ENCODE results near the gene DHX40. TPM values are rescaled to one million over a fixed set of nuclear protein-coding genes. Genes with fewer than 3 reads are reported as not detected.
"Not testable (repeated sequence)": the region's sequence is repeated elsewhere in the genome, so short reads cannot be mapped to it uniquely, and the experiment has no call there.

The DHX40 gene, protein sequence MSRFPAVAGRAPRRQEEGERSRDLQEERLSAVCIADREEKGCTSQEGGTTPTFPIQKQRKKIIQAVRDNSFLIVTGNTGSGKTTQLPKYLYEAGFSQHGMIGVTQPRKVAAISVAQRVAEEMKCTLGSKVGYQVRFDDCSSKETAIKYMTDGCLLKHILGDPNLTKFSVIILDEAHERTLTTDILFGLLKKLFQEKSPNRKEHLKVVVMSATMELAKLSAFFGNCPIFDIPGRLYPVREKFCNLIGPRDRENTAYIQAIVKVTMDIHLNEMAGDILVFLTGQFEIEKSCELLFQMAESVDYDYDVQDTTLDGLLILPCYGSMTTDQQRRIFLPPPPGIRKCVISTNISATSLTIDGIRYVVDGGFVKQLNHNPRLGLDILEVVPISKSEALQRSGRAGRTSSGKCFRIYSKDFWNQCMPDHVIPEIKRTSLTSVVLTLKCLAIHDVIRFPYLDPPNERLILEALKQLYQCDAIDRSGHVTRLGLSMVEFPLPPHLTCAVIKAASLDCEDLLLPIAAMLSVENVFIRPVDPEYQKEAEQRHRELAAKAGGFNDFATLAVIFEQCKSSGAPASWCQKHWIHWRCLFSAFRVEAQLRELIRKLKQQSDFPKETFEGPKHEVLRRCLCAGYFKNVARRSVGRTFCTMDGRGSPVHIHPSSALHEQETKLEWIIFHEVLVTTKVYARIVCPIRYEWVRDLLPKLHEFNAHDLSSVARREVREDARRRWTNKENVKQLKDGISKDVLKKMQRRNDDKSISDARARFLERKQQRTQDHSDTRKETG
- 53.9 TPM for total RNA-seq

DNA sequence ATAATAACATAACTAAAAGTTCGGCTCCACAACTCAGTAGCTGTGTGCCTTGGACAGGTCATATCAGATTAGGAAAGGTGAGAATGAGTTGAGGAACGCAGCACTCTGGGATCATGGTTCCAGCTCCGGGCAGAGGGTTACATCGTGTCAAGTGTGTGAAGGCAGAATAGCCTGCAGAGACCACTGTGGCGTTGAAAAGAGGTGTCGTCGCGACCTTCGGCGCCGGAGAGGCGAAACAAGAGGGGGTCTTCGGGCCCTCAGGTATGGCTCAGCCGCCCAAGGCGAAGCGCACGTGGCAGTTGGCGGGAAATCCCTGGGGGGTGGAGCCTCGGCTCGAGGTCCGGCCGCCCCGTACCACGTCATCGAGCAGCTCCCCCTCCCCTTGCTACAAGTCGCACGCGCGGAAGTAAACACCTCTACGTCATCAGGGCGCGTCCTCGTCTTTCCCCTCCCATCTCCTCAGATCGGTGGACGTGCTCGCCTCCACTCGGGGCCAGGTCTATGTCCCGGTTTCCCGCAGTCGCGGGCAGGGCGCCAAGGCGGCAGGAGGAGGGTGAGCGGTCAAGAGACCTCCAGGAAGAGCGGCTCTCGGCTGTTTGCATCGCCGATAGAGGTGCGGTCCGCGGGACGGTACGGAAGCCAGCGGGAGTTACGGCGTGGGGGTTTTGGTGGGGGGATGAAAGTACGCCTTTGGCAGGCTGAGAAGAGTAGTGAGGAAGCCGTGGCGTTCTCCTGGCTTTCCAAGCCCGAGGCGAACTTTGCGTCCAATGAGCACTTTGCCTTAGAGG lies at the start of gene DHX40:
DHX40 (plus strand) TSS at position 440 of the 788 bp plus-strand sequence; CDS start at position 502, 62 bp downstream.
- DNase-seq, result peak; percentile 96

DNA sequence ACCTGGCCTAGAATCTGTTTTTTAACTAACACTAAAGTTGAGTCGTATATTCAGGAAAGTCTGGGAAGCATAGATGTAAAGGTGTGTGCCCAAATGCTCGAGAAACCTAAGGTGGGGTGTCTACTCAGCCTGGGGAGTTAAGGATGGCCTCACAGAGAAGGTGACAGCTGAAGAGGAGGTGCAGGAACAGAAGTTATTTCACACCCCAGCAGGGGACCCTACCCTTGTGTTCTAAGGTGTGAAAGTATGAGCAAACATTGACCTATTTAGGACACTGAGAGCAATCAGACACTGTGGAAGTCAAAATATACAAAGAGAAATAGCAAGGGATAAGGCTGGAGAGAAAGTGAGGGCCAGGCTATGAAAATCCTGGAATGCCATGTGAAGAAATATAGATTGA lies 49.0 kb upstream of the DHX40 start:
- no peak for DNase-seq

DNA sequence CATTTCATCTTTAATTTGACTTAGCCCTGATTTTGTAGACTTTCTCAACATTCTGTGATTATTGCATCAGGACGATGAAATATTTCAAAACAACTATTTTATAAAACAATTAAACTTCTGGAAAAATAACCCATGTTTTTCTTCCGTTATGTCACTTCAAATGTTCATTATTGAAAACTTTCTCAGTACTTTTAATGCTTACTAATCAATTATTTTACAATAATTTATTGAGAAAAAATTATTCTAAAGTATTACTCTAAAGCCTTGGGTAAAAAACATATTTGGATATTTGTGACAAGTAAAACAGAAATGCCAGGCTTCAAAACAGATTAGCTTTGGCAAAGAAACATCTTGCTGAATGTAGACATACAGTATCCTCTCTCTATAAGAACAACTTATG lies 46.3 kb upstream of the DHX40 start:
- no peak for DNase-seq

- no peak for DNase-seq
Observed at GRCh38 chr17:59520251-59520650, 45.2 kb upstream of the DHX40 start.

DNA sequence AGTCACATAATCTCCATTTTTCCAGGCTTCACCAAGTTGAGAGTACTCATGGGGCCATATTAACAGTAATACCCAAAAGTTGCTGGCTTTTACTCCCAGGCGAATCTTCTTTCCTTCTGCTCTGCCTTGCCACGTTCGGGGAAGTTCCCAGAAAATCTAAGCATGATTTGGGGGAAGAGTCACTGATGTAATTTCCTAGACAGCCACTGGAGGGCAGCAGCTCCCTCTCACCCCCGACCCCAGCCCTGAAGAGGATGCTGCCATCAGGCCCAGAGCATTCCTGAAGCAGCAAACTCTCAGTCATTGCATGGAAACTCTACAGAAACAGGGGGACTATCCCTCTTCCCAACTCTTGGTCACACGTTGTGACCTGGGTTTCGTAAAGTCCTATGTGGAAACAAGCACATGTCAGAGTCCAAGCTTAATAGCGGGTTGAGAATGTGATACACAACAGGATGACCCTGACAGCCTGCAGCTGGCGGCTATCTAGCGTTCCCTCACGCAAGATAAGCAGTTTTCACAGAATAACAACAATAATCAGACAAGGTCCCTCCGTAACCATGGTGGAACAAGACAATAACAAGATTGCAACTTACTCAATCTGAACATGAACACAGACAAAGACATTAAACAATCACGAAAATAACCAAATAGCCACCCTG lies 43.8 kb upstream of the DHX40 start:
- DNase-seq, result no peak

DNA sequence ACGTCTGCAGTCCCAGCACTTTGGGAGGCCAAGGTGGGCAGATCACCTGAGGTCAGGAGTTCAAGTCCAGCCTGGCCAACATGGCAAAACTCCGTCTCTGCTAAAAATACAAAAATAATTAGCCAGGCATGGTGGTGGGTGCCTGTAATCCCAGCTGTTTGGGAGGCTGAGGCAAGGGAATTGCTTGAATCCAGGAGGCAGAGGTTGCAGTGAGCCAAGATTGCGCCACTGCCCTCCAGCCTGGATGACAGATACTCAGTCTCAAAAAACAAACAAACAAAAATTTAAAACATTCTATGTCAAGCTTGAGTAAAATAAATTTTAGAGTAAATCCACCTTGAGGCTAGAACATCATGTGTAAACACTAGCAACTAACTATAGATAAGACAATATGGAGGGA lies 40.5 kb upstream of the DHX40 start:
- DNase-seq, result not testable (repeated sequence)

DNA sequence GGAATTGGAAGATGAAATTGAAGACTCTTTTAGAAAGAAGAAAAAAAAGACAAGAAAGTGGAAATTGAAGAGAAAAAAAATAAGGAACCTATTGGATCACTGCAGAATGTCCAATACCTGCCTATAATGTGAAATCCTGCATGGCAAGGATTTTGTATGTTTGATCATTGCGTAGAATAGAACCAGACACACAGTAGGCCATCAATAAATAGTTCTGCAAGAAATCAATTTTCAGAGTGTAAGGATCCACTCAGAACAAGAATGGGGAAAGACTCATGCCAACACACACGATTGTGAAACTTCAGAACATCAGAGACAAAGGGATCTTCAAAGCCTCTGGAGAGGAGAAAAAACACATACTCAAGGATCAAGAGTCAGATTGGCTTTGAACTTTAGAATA lies 39.7 kb upstream of the DHX40 start:
- no peak for DNase-seq

GRCh38 chr17:59526451-59526850 lies 39.0 kb upstream of the DHX40 start:
- no peak for DNase-seq

DNA sequence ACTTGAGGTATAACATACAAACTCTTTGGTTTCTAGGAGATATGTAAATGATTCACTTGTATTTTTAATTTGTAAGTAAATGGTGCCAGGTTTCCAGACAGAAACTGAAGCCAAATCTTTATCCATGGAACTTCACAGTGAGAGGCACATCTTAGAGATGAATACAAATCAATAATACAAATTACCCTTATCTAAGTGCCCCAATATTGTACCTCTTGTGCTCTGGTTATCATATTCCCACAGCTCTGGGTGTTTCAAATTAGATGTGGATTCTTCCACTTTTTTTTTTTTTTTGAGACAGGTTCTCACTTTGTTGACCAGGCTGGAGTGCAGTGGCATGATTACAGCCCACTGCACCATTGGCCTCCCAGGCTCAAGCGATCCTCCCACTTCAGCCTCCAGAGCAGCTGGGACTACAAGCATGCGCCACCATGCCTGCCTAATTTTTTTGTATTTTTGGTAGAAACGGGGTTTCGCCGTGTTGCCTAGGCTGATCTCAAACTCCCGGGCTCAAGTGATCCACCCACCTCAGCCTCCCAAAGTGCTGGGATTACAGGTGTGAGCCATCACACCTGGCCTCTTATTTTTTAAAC lies 38.0 kb upstream of the DHX40 start:
- no peak for DNase-seq

- DNase-seq, result no peak
Observed at GRCh38 chr17:59527931-59528330, 37.5 kb upstream of the DHX40 start.

DNA sequence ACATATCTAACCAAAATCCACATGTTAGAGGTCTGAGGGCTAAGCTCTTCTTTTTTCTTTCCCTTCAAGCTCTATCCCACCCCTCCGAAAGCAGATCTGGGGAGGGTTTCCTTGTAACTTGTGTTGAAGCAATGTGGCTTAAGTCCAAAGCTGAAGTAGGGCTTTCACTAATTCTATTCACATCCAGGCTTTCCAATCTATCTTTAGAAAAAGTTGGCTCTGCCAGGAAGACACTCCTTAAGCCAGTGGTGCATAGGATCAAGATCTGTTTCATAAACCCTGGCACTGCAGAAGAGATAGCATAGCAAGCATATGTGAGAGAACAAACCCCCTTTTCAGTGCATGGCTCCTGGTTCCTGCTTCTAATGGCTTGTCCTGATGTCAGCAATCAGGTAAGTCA lies 34.9 kb upstream of the DHX40 start:
- no peak for DNase-seq

DNA sequence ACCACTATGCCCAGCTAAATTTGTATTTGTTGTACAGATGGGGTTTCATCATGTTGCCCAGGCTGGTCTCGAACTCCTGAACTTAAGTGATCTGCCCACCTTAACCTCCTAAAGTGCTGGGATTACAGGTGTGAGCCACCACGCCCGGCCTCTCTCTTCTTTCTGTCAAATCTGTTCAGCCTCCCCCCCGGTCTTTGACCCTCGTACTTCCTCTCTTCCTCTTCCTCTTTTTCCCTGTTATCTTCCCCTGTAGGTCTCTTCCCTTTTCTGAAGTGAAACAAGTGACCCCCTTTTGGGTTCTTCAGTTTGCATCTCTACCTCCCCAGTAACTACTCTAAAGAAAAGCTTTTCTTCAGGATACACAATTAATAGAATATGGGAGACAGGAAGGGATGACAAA lies 31.7 kb upstream of the DHX40 start:
- no peak for DNase-seq

- no peak for DNase-seq
Observed at GRCh38 chr17:59534583-59534982, 30.8 kb upstream of the DHX40 start.

DNA sequence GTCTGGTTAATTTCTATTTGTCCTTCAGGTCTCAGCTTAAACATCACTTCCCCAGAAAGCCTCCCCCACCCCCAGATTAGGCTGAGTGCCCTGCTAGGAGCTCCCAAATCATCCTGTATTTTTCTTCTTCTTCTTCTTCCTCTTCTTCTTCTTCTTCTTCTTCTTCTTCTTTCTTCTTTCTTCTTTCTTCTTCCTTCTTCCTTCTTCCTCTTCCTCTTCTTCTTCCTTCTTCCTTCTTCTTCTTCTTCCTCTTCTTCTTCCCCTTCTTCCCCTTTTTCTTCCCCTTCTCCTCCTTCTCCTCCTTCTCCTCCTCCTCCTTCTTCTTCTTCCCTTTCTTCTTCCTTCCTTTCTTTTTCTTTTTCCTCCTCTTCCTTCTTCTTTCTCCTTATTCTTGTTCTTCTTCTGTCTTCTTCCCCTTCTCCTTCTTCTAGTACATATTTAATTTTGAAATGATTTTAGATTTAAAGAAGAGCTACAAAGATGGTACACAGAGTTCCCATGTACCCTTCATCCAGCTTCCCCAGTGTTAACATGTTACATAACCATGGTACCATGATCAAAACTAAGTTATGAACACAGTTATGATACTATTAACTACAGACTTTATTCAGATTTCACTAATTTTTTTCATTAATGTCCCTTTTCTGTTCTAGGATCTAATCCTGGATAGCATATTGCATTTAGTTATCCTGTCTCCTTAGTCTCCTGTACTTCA lies 27.1 kb upstream of the DHX40 start:
- DNase-seq, result no peak

DNA sequence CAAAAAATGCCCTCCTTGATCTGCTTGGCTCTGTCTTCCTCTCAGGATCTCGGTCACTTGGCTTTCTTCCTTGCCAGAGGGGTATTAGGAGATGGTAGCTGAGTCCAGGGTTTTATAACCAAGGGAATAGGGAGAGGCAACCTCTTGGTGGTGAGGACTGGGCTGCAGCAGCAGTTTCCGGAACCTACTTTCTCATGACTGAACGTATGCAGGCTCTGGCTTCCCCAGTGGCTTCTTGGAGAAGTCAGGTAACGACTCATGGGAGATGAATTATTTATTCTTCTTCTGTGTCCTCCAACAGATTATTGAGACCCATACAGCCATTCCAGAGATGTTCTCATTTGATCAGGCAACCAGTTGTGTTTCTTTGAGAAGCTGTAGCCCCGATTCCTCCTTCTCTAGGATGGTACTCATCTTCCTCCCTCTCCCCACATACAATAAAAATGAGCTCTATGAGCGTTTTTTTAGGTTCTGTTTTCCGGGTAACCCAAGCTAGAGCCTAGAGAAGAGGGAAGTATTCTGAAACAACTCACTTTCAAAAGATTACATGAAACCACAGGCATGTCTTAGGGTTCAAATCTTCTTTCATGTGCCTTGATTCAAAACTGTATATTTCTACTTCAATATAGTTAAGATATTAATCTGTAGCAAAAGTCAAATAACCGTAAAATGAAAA lies 22.3 kb upstream of the DHX40 start:
- no peak for DNase-seq

DNA sequence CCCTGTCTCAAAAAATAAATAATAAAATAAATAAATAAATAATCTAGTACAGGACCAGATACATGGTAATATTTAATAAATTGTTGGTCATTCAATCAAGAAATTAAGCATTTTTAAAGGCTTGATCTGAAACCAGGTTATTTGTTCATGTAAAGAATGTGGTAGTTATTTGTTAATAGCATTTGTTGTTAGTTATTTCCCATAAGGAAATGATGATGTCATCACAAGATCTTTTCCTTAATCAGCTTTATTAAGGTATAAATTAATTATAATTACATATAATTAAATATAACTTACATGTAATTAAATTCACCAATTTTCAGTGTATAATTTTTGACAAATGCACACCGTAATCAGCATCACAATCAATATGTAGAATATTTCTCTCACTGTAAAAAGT lies 19.5 kb upstream of the DHX40 start:
- DNase-seq, result no peak

DNA sequence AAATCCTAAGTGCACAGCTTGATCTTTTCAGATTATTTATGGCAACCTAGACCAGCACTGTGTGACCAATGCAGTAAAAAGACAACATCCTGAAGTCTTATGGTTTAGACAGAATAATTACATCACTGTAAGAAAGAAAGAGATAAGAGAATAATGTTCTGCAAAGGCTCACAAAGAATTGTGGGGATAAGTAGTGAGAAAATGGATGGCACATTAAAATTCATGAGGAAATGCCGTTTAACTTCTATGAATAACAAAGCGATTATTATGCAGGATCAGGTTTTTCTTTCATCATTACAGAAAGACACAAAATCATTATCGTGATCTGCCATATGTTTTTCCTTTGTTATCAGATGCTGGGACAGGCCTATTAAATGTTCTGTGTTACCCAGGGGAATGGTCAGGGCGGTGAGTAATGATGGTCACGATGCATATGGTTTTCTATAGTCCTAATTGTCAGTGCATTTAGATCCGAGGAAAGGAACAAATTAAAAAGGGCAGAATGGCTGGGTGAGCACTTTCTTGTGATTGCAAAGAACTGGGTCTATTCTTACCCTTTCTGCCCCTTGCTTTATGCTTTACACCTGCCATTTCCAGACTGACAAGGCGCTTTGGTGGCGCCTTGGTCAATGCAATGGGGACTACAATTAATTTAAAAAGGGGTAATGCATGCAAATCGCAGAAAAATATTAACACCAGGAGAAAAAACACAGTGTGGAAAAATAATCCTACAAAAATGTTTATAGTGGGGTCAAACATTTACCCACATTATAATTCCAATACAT lies 18.1 kb upstream of the DHX40 start:
- no peak for DNase-seq

- DNase-seq, result not testable (repeated sequence)
Observed at GRCh38 chr17:59548985-59549384, 16.4 kb upstream of the DHX40 start.

DNA sequence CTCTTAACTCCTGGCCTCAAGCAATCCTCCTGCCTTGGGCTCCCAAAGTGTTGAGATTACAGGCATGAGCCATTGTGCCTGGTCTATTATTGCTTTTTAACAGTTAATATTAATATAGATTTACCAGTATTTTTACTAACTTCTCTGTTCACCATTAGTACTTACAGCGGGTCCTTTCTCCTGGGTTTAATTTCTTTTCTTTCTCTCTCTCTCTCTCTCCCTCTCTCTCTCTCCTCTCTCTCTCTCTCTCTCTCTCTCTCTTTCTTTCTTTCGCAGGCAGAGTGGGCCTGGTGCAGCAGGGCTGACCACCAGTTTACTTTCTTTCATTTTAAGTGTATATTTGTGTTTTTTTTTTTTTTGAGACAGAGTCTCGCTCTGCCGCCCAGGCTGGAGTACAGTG lies 14.7 kb upstream of the DHX40 start:
- DNase-seq, result no peak

- DNase-seq, result no peak
Observed at GRCh38 chr17:59558039-59558438, 7.4 kb upstream of the DHX40 start.
